Left lung (tissue), 10 donors: ENCODE results near the gene TNIK. TPM values are rescaled to one million over a fixed set of nuclear protein-coding genes. Genes with fewer than 3 reads are reported as not detected.

Source experiments
- ATAC-seq: fragments of 200-7000 bp; cut with Tn5 transposase; one replicate; pipeline ENCODE4 v1.9.1; 2020; ENCODE audit warnings: moderate library complexity
- DNase-seq, 4 donors: peaks; one replicate each; pipeline ENCODE4 v3.0.0-alpha.2; 2013 to 2020
- H3K27ac ChIP-seq, 2 donors: fragments of 200-600 bp; sonication (generic) in 1 of 2; one replicate each; pipeline versions ENCODE4 v1.5.0 to v1.8.0; 2020 to 2021
- H3K27me3 ChIP-seq, 2 donors: fragments of 200-600 bp; sonication (generic) in 1 of 2; one replicate each; pipeline versions ENCODE4 v1.5.0 to v1.8.0; 2020 to 2021
- H3K36me3 ChIP-seq, 2 donors: fragments of 200-600 bp; sonication (generic) in 1 of 2; one replicate each; pipeline versions ENCODE4 v1.5.0 to v1.8.0; 2020 to 2021
- H3K4me1 ChIP-seq, 2 donors: fragments of 200-600 bp; one replicate each; pipeline ENCODE4 v1.8.0; 2021
- H3K4me3 ChIP-seq, 2 donors: fragments of 200-600 bp; sonication (generic) in 1 of 2; one replicate each; pipeline versions ENCODE4 v1.5.0 to v1.8.0; 2020 to 2021; ENCODE audit warnings: mild to moderate bottlenecking in 1 of 2
- H3K9me3 ChIP-seq, 2 donors: fragments of 200-600 bp; sonication (generic) in 1 of 2; one replicate each; pipeline versions ENCODE4 v1.5.0 to v1.8.0; 2020 to 2021
- intact Hi-C, 2 donors: fragments of 100-400 bp; cut with DNase I; formaldehyde crosslinking; loops; one replicate each; pipeline versions ENCODE4 v1.11.2 to v1.14.2; 2022
- polyA plus RNA-seq, 6 donors: library from polyadenylated mRNA; unstranded; fragments of 120-200 nt; gene quantifications; one replicate each; pipeline ENCODE4 v1.2.1, GENCODE V29; 2013; ENCODE audit not compliant: insufficient read length in 6 of 6
- total RNA-seq, 2 donors: library from RNA; stranded (reverse); fragmentation: NEBNext Ultra II Directional; extraction: Animal tissue kit (Norgen Biotek cat#: 25700); gene quantifications; one replicate each; pipeline ENCODE4 v1.2.1, GENCODE V29; 2021
- TF ChIP-seq, protein P1 (sequence below), 2 donors: fragments of 200-600 bp; sonication (generic) in 1 of 2; IDR thresholded peaks; one replicate each; pipeline versions ENCODE4 v1.5.0 to v1.8.0; 2021; ENCODE audit warnings: antibody characterized with exemption in 2 of 2
- donor health status: DM: no; HTN: yes; CAD: no.
- donor health status: DM: no; HTN: no; CAD: no.

The TNIK gene
- total and polyA plus RNA-seq, 8 donors: 14.8 to 42.0 (median 17.4) TPM

DNA sequence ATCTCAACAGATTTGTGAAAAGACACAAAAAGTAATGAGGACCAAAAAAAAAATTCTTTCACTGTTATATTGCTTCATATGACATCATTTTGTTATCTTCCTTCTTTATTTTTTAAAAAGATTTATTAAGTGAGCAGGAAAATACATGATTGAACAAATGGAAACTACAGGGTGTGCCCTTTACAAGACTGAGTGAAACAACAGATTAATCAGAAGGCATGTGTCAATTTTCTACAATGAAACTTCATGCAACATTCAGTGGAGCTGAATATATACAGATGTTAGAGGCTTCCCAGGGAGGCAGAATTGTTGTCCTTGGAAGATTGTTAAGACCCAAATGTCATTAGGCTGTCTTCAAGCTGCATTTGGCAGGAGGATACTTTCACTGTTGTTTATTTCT lies 405.3 kb downstream of the TNIK start:
- H3K4me3 ChIP-seq: no peak overlapping the region
- intact Hi-C loops: no loop called here
- TF ChIP-seq, protein P1, sequence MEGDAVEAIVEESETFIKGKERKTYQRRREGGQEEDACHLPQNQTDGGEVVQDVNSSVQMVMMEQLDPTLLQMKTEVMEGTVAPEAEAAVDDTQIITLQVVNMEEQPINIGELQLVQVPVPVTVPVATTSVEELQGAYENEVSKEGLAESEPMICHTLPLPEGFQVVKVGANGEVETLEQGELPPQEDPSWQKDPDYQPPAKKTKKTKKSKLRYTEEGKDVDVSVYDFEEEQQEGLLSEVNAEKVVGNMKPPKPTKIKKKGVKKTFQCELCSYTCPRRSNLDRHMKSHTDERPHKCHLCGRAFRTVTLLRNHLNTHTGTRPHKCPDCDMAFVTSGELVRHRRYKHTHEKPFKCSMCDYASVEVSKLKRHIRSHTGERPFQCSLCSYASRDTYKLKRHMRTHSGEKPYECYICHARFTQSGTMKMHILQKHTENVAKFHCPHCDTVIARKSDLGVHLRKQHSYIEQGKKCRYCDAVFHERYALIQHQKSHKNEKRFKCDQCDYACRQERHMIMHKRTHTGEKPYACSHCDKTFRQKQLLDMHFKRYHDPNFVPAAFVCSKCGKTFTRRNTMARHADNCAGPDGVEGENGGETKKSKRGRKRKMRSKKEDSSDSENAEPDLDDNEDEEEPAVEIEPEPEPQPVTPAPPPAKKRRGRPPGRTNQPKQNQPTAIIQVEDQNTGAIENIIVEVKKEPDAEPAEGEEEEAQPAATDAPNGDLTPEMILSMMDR (IDR thresholded peaks at IDR 0.05): no peak
- no peaks in the 10 kb centered on the region for H3K9me3 ChIP-seq
- ATAC-seq (no peak), DNase-seq (no peak)
- no peaks in the 10 kb centered on the region for H3K4me1 ChIP-seq
- H3K36me3 ChIP-seq: no peaks in the 10 kb centered on the region
- no peak overlapping the region for H3K27ac ChIP-seq
- H3K27me3 ChIP-seq: no peaks in the 10 kb centered on the region

DNA sequence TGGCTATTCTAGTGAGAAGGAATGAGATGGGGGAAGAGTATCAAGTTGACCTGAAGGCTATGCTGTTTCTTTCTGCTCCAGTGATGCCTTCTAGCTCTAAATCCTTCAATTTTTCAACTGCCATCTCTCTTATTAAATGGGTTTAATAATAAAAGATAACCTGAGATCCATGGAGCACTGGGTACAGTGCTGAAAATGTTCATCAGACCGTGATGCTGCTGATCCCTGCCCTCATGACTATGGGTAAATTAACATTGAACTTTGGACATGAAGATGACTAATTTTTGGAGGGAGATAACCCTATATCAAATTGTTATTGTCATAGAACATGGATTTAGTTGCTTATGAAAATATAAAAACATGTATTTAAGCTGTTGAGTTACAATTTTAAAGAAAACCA lies 406.0 kb downstream of the TNIK start:
- H3K27ac ChIP-seq: no peak overlapping the region
- DNase-seq: no peak
- TF ChIP-seq, protein P1 (IDR thresholded peaks at IDR 0.05): no peak
- no peaks in the 10 kb centered on the region for H3K4me1 ChIP-seq
- no peaks in the 10 kb centered on the region for H3K36me3 ChIP-seq
- ATAC-seq: no peak
- H3K27me3 ChIP-seq: no peaks in the 10 kb centered on the region
- H3K4me3 ChIP-seq: no peak overlapping the region
- intact Hi-C loops: no loop called here
- H3K9me3 ChIP-seq: no peaks in the 10 kb centered on the region

DNA sequence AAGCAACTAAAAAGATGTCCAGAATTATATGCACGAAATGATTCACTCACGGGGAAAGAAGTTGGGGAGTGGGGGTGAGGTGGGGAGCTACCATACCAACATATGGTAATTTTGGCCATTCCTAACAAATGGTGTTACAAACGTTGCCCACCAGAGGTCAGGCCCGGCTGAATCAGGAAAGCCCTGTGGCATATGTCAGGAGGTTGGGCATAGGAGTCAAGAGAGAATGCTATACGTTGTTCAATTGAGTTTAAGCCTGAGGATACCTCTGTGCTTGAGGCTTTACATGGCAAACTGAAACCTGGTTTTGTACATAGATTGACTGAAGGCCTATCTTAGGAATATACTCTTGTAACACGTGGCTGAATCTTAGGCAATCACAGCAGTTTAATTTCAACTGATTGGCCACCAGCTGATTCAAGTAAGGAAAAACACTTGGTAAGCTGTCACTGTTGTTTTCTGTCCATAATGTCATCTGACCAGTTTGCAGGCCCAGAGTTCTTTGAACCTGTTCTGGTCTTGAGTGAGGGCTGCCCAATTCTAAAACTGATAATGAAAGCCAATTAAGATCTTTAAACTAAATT lies 410.3 kb downstream of the TNIK start:
- no peak overlapping the region for H3K27ac ChIP-seq
- DNase-seq (peak; percentile 32 to 64 (median 42)), ATAC-seq (peak; percentile 91)
- no peaks in the 10 kb centered on the region for H3K36me3 ChIP-seq
- TF ChIP-seq, protein P1 (IDR thresholded peaks at IDR 0.05): peak in 1 of 2 donors; percentile 28
- intact Hi-C loops: no loop called here
- H3K9me3 ChIP-seq: no peaks in the 10 kb centered on the region
- H3K4me3 ChIP-seq: no peak overlapping the region
- H3K27me3 ChIP-seq: no peaks in the 10 kb centered on the region
- no peaks in the 10 kb centered on the region for H3K4me1 ChIP-seq

DNA sequence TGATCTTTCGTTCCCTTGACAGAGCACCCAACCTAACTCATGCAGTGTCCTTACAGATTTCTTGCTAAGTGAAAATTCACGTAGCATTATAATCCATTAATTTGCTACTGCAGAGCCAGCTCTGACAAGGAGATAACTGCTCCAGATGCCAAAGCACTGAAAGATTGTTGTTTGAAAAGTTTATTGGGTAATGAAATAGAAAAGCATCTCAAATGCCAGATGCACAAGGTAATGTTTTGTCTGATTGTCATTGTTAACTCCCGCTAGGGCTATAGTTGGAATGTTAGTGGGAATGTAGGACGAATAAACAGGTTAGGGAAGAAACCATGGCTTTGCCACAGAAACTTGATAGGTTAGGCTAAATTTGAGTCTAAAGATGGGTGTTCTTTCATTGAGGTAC lies 413.4 kb downstream of the TNIK start:
- Histone ChIP-seq H3K27me3 (no peaks in the 10 kb centered on the region), H3K36me3 (no peaks in the 10 kb centered on the region), H3K4me3 (no peak overlapping the region), H3K9me3 (no peaks in the 10 kb centered on the region), H3K27ac (no peak overlapping the region), H3K4me1 (peaks cover 0 to 3% of the 10 kb centered on the region in 2 donors)
- ATAC-seq: no peak
- TF ChIP-seq, protein P1 (IDR thresholded peaks at IDR 0.05): no peak
- DNase-seq: no peak
- intact Hi-C loops: no loop called here

DNA sequence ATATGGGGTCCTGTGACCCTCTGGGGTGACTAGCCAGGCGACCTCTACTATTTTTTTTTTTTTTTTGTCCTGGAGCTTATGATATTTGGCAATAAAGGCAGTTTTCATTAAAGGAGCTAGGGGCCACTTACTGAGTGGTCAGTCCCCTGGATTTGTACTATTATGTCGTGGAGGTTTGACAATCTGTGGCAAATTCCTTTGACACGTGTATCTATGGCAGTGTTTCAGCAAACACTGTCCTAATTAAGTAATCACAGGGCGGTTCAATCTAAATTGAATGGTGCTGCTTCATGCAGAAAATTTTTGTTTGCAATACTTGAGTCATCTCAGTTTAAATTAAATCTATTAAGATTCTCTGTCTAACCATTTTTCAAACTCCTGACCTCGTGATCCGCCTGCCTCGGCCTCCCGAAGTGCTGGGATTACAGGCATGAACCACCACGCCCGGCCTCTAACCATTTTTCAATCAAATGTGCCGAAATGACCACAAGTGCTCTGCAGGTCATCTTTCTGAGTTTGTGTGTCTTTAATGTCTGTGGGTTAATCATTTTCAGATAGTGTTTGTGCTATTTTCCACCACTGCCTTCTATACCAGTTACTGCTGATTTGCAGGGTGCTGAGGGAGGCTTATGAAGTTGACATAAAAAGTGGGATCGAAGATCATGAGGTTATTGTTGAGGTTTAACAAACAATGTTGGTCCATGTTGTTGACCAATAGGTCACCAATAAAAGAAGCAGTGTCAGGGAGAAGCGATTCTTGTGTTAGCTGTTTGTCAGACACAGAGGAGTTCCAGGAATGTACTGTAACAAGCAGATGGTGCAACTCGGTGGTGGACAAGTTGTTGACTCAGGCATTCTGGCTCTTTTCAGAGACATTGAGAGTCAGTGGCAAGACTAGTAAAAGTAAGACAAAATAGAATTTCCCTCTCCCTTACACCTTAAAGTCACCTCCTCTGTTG lies 415.1 kb downstream of the TNIK start:
- TF ChIP-seq, protein P1 (IDR thresholded peaks at IDR 0.05): no peak
- intact Hi-C loops: no loop called here
- peak; percentile 75 for ATAC-seq

More for the DNA sequence above, 415.1 kb downstream of the TNIK start:
- Histone ChIP-seq H3K27ac (no peak overlapping the region), H3K36me3 (no peaks in the 10 kb centered on the region), H3K4me1 (peaks cover 0 to 3% of the 10 kb centered on the region in 2 donors), H3K27me3 (no peaks in the 10 kb centered on the region), H3K9me3 (no peaks in the 10 kb centered on the region), H3K4me3 (no peak overlapping the region)
- no peak for DNase-seq
